Measurements from ENCODE around the gene RHBDF2. TPM values are rescaled to one million over a fixed set of nuclear protein-coding genes. Genes with fewer than 3 reads are reported as not detected.

RHBDF2 gene
- total RNA-seq, 2 experiments from 2014 or later, result 144 to 173 TPM

DNA sequence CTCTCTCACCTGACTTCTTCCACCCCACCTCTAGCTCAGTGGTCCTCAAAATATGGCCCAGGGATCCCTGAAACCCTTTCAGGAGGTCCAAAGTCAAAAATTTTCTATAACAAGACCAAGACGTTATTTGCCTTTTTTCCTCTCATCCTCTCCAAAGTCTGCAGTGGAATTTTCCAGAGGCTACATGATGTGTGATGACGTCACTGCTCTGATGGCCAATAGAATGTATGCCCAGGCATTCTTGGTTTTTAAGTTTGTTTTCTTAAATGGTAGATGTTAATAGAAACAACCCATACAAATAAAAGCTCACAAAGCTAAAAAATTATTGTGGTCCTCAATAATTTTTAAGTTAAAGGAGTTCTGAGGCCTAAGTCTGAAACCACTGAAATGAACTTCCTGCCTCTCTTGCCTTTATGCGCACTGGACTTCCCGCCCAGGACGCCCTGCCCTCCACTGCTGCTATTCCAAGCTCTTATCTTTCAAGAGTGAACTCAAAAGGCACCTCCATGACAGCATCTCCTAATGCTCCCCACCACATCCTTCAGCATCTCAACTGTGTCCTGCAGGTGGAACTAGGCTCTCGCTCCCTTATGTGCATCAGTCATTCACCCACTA lies 61.8 kb downstream of the RHBDF2 start:
- no peaks in the 10 kb centered on the region for H3K9me2 ChIP-seq (ENCODE audit: insufficient read depth, low read length)
- ChIA-PET CTCF (ENCODE audit: unreplicated experiment) (no interaction called here), POLR2A (interaction anchor here (0.6 to 1.4 kb wide), 6 partner anchors 9 to 1547 kb away, joined by 3 to 6 read pairs (median 3); no protein-coding TSS in a partner anchor)
- H3K9me3 ChIP-seq (ENCODE audit: low read length), result no peaks in the 10 kb centered on the region
- H4K20me1 ChIP-seq (ENCODE audit: insufficient read depth, low read length), result peaks cover 12% of the 10 kb centered on the region
- peaks cover 98% of the 10 kb centered on the region for H3K79me2 ChIP-seq (ENCODE audit: insufficient read depth, low read depth, low read length)
- peaks cover 84% of the 10 kb centered on the region for H3K4me1 ChIP-seq (ENCODE audit: insufficient read depth, low read length, poor library complexity, severe bottlenecking)
- peak overlapping the region; percentile 40 for H3K4me2 ChIP-seq (ENCODE audit: low read length)
- no TSS peak for BruUV-seq (replicated peaks)
- intact Hi-C loops (cut with micrococcal nuclease; ENCODE audit: unreplicated experiment), result no loop called here
- no peak overlapping the region for H3K4me3 ChIP-seq (ENCODE audit: low read depth, low read length, poor library complexity, severe bottlenecking)
- TF ChIP-seq EZH2phosphoT487 (IDR thresholded peaks at IDR 0.05; ENCODE audit: borderline replicate concordance, low read depth, low read length), result no peak
- TF ChIP-seq CTCF (conservative IDR thresholded peaks at IDR 0.05; ENCODE audit: low read length), result no peak
- peak overlapping the region; percentile 34 for H3K27ac ChIP-seq (ENCODE audit: low read depth, low read length, poor library complexity, severe bottlenecking)
- no peak overlapping the region for H2AFZ ChIP-seq (ENCODE audit: low read length)
- peak; percentile 31 for DNase-seq (ENCODE audit: low spot score)
- H3K36me3 ChIP-seq (ENCODE audit: insufficient read depth, low read length), result peaks cover 36% of the 10 kb centered on the region

GRCh38 chr17:76438906-76439305 lies 62.3 kb downstream of the RHBDF2 start:
- Histone ChIP-seq H3K79me2 (ENCODE audit: insufficient read depth, low read depth, low read length) (peaks cover 98% of the 10 kb centered on the region), H3K9me2 (ENCODE audit: insufficient read depth, low read length) (no peaks in the 10 kb centered on the region), H3K4me1 (ENCODE audit: insufficient read depth, low read length, poor library complexity, severe bottlenecking) (peaks cover 84% of the 10 kb centered on the region), H2AFZ (ENCODE audit: low read length) (no peak overlapping the region), H3K4me2 (ENCODE audit: low read length) (no peak overlapping the region; the same call in 1 of the 2 replicates), H3K36me3 (ENCODE audit: insufficient read depth, low read length) (peaks cover 36% of the 10 kb centered on the region), H3K9me3 (ENCODE audit: low read length) (no peaks in the 10 kb centered on the region), H4K20me1 (ENCODE audit: insufficient read depth, low read length) (peaks cover 10% of the 10 kb centered on the region), H3K4me3 (ENCODE audit: low read depth, low read length, poor library complexity, severe bottlenecking) (no peak overlapping the region), H3K27ac (ENCODE audit: low read depth, low read length, poor library complexity, severe bottlenecking) (no peak overlapping the region)
- DNase-seq (ENCODE audit: low spot score), result no peak
- POLR2A ChIA-PET, result interaction anchor here (1.0 to 1.4 kb wide), 4 partner anchors 10 to 90 kb away, joined by 3 to 6 read pairs (median 3); no protein-coding TSS in a partner anchor
- TF ChIP-seq CTCF (conservative IDR thresholded peaks at IDR 0.05; ENCODE audit: low read length) (no peak), EZH2phosphoT487 (IDR thresholded peaks at IDR 0.05; ENCODE audit: borderline replicate concordance, low read depth, low read length) (no peak)
- no TSS peak for BruUV-seq (replicated peaks)
- intact Hi-C loops (cut with micrococcal nuclease; ENCODE audit: unreplicated experiment), result no loop called here
- CTCF ChIA-PET (ENCODE audit: unreplicated experiment), result no interaction called here
